ENCODE measurements around the gene TMPRSS11E.
"Not testable (repeated sequence)": the region's sequence is repeated elsewhere in the genome, so short reads cannot be mapped to it uniquely, and the experiment has no call there.

Gene TMPRSS11E, protein sequence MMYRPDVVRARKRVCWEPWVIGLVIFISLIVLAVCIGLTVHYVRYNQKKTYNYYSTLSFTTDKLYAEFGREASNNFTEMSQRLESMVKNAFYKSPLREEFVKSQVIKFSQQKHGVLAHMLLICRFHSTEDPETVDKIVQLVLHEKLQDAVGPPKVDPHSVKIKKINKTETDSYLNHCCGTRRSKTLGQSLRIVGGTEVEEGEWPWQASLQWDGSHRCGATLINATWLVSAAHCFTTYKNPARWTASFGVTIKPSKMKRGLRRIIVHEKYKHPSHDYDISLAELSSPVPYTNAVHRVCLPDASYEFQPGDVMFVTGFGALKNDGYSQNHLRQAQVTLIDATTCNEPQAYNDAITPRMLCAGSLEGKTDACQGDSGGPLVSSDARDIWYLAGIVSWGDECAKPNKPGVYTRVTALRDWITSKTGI

DNA sequence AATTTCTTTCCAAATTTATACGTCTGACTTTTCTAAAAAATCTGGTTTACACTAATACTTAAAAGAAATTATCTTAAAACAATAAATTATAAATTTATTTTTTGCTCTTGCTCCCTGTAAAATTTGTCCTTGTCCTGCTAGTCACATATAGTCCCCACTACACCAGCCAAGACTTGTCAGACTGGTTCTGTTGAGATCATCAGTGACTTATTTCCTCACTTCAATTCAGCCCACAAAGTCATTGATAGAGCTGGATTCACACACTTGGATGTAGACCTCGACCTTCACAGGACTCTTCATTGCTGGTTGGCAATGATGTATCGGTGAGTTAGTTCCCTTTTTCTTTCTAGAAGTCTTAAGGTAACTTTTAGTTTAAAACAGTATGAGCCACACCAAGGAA is at the start of gene TMPRSS11E:
Gene TMPRSS11E (plus strand): TSS at position 263 of the 400 bp plus-strand sequence. CDS start 50 bp downstream, at position 313.
- DNase-seq = no peak

DNA sequence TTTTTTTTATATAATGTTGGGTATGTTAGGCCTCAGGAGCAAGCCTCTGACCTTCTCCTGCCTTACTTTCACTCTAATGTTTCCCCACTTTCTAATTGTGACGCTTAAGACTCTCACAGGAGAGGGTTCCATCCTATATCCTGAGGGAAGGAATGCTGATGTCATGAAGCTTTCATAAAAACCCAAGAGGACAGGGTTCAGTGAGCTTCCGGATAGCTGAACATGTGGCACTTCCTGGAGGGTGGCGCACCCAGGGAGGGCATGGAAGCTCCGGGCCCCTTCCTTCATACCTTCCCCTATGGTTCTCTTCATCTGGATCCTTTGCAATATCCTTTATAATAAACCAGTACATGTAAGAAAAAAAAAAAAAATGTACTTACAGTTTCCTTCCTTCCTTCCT is 48.0 kb upstream of the TMPRSS11E start:
- no peak for DNase-seq

DNA sequence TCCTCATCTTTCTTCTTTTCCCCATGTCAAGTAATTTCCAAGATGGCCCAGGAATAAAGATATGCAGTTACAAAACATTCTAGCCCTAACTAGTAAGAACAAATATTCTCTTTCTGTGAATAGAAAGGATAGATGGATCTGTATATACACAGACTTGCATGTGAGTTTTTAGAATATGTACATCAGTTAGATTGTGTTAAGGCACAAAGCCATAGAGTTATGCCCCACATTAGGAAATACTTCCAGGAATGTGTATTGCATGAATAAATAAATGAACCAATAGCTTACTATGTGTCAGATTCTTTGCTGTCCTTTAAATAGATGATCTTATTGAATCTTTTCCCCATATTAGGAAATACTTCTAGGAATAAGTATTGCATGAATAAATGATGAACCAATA is 46.0 kb upstream of the TMPRSS11E start:
- no peak for DNase-seq

DNA sequence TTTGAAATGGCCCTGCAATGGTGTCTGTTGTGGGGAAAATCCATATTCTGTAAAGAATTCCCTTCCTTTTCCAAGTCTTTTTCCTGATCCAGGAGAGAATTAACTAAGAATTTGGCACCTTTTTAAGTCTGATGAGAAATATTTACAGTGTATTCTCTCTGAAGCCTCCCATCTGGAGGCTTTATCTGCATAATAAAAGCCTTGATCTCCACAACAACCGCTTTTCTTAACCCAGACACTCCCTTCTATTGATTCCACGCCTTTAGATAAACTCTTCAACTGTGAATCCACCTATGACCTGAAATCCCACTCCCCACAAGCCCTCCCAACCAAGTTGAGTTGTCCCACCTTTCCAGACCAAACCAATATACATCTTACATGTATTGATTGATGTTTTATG is 43.1 kb upstream of the TMPRSS11E start:
- DNase-seq = no peak

DNA sequence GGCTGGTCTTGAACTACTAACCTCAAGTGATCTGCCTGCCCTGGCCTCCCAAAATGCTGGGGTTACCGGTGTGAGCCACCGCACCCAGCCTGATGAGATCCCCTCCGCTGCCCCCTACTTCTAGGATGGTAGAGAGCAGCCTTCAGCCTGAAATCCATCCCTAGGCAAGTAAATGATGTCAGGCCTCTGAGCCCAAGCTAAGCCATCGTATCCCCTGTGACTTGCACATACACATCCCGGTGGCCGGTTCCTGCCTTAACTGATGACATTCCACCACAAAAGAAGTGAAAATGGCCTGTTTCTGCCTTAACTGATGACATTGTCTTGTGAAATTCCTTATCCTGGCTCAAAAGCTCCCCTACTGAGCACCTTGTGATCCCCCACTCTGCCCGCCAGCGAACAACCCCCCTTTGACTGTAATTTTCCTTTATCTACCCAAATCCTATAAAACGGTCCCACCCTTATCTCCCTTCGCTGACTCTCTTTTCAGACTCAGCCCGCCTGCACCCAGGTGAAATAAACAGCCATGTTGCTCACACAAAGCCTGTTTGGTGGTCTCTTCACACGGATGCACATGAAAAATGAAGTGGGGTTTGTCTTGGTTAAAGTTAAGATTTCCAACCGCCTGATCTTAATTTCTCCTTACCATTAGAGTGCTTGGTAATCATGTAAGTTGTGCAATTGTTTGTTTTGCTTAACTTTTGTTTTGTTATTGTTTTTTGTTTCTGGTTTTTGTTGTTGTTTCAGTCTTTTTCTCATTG is 41.4 kb upstream of the TMPRSS11E start:
- DNase-seq = not testable (repeated sequence)

DNA sequence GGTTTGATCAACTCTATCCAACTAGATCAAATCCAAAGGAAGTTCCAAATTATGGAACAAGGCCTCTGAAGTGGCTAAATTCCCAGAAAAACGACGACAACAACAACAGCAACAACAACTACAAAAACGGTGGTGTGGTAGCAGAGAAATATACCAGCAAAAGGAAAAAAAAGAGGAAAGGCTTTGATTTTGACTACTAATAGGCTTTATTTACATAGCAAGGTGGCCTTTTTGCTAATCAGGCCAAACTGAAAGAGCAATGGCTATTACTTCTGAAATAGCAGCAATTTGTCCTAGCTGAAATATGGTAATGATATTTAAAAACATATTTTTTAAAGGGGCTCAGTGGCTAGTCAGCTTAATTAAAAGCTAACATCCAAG is 40.8 kb upstream of the TMPRSS11E start:
- no peak for DNase-seq

DNA sequence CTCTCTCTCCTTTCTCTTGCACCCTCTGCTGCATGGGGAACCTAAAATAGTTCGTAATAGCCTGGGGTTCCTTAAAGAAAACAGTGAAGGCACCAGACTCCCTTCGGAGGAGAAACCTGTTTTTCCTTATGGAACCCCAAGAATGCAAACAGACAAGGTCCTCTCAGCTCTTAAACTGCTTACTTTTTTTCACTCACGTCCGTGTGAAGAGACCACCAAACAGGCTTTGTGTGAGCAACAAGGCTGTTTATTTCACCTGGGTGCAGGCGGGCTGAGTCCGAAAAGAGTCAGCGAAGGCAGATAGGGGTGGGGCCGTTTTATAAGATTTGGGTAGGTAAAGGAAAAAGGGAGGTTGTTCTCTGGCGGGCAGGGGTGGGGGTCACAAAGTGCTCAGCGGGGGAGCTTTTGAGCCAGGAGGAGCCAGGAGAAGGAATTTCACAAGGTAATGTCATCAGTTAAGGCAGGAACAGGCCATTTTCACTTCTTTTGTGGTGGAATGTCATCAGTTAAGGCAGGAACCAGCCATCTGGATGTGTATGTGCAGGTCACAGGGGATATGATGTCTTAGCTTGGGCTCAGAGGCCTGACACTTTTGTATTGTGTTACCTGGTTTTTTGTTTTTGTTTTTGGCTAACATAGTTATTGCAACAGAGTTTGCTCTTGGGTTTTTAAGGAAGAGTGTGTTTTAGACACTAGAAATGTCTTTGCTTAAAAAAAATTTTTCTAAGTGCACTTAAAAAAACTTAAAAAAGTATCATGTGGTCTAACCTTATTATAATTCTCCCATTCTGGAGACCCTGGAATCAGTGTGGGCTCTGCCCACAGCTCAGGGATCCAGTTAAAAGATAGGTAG is 40.0 kb upstream of the TMPRSS11E start:
- not testable (repeated sequence) for DNase-seq

DNA sequence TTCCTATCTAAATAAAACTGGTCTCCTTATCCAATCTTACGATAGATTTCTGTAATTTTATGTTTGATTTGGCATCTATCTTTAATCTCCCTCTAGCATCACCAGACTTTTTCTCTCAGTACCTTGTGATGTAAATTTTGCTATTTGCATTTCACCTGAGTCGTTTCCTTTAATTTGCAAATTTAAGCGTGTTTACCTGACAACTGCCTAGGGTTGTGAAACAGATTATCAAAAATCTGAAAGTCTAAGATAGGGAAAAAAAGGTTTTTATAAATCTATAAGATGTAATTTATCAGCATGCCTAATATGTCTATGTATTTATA is 39.4 kb upstream of the TMPRSS11E start:
- no peak for DNase-seq

DNA sequence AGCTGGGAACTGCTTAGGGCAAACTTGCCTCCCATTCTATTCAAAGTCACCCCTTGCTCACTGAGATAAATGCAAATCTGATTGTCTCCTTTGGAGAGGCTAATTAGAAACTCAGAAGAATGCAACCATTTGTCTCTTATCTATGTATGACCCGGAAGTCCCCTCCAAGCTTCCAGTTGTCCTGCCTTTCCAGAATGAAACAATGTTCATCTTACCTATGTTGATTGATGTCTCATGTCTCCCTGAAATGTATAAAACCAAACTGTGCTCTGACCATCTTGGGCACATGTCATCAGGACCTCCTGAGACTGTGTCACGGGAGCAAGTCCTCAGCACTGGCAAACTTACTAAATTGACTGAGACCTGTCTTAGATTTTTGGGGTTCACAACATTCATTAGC is 37.1 kb upstream of the TMPRSS11E start:
- no peak for DNase-seq

DNA sequence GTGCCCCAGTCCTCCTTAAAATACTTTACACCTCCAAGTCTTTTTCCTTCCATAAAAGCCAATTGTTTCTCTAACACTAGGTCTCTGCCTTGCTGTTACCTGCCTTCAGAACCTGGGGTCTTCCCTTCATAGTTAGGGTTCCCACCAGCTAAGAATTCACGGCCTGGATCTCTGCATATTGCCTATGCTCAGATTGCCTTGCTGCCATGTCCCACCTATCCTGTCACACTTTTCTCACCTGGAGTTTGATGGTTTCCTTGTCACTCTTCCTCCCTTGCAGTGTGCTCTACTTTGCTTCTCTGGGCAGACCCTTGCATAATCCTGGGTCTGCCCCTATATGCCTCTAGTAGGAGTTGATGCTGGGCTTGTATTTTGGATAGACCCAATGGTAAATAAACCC is 36.6 kb upstream of the TMPRSS11E start:
- no peak for DNase-seq

DNA sequence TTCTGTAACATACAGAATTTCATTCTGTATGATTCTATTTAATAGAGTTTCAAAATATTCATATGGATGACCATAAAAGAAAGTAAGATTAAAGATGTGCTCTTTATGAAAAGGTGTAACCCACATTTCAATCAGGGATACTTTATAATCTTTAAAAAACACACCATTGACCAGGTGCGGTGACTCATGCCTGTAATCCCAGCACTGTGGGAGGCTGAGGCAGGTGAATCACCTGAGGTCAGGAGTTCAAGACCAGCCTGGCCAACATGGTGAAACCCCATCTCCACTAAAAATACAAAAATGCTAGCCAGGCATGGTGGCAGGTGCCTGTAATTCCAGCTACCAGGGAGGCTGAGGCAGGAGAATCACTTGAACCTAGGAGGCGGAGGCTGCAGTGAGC is 35.2 kb upstream of the TMPRSS11E start:
- DNase-seq = not testable (repeated sequence)

DNA sequence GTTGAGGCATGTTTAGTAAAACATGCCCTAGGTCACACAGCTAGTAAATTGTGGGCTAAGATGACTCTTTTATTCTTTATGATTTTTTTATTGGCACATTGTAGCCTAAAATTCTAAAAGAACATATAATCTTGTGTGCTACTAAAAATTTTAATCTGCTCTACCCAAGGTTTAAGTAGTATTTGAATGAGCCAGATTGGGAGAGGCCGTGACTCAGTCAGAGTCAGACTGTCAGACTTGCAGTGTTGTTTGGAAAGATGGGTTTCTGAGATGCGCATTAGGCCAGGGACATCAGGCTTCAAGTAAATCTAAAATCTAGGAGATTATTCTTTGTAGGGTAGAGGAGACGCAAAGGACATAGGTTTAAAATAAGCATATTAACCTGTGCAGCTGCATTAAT is 30.7 kb upstream of the TMPRSS11E start:
- no peak for DNase-seq

DNA sequence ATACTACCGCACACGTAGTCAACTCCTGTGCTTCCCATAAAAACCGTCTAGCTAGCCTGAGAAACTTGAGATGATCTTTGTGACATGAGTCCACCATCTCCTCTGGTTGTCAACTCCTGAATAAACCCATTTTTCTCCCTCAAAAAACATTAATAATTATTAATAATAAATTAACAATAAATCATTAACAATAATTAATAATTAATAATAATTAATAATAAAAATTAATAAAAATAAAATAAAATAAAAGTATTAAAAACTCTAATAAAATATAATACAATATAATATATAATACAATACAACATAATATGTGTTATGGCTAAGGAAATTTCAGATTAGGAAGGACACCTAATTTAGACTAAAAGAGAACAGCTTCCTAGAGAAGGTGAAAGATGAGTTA is 20.7 kb upstream of the TMPRSS11E start:
- no peak for DNase-seq

DNA sequence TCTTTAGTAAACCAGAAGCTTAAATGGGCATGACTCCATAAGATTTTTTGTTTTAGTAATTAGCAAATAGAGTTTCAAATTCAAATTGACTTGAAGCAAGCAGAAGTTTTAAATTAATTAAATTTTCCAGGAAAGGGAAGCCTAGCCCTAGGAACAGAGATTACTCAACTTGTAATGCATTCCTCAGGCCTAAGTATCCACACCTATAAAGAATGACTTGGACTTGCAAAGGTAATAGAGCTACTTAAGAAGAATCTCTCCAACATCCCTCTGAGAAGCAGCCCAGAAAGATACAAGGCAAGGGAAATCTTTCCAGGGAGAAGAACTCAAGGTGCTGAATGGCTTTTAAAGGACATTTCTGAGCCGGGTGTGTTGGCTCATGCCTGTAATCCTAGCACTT is 16.9 kb upstream of the TMPRSS11E start:
- DNase-seq = no peak

DNA sequence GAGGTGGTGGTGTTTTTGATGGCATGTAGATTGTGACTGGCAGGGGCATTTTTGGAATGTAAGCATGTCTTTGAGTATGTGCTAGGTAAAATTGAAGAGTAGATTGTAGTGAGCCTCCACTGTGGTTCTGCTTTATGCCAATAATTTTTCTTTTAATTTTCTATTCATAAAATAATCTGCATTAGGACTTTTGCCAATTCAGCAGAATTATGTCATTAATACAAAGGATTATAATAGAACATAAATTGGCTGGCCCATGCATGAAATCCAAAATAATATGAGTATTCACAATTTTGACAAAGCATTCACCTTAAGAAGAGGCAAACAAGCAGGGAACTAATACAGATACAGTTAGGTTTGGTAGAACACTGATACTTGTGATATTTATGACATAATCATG is 14.9 kb upstream of the TMPRSS11E start:
- no peak for DNase-seq

DNA sequence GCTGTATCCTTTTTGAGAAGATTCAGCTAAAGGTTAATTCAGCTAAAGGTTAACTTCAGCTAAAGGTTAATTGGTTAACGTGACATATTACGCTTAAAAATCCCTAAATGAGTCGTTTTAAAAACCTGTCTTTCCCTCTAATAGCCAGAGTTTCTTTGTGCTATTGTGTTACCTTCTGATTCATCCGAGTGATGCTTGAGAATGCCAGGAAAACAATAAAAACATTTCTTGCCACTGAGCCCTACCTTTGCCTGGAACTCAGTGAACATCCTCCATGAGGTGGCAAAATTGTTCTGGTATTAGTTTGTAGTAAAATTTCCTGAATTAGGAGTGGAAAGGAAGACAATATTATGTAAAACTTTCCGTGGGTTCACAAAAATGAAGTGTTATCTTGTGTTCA is 13.7 kb upstream of the TMPRSS11E start:
- no peak for DNase-seq

DNA sequence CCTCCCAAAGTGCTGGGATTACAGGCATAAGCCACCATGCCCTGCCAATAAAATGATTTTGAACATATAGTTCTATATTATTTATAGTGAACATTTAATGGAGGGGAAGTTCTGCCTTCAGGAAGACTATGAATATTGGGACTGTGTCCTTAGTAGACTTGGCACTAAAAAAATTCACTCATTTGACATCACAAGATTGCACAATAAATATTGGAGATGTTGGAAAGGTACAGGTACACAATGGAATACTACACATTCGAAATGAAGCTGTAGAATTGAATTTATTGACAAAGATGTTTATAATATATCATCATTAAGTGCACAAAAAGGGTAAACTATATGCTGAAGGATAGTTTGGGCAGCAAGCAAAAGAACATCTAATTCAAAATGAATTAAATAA is 13.0 kb upstream of the TMPRSS11E start:
- no peak for DNase-seq

DNA sequence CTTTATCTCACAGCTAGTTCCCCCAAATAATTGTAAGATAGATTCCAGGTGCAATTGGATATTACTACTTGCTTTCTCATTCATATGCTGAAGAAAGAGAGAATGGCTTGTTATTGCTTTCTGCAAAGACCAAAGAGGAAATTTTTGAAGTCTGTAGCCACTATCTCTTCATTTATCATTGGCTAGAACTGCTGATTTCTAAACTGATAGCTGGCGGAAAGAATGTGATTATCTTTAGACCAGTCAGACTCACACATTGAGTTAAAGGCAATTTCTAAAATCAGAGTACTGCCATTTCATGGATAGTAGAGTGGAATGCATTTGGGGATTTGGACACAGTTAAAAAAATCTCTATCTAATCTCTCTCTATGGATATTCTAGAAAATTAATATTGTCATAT is 12.4 kb upstream of the TMPRSS11E start:
- no peak for DNase-seq

DNA sequence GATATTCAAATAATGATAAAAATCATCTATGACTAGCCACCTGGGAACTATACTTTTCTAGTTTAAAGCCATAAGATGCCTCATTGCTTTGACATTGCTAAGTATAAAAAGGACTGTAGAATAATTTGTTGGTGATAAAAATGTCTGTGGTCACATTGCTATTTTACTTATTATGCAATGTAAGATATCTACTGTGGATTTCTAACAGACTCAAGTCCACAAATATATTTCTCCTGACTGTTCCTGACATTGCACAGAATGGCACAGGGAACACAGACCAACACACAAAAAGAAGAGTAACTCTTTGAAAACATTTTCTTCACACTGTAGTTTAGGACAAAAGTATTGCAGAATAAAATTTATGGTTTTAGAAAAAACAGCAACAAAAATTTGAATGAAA is 2.2 kb upstream of the TMPRSS11E start:
- no peak for DNase-seq

DNA sequence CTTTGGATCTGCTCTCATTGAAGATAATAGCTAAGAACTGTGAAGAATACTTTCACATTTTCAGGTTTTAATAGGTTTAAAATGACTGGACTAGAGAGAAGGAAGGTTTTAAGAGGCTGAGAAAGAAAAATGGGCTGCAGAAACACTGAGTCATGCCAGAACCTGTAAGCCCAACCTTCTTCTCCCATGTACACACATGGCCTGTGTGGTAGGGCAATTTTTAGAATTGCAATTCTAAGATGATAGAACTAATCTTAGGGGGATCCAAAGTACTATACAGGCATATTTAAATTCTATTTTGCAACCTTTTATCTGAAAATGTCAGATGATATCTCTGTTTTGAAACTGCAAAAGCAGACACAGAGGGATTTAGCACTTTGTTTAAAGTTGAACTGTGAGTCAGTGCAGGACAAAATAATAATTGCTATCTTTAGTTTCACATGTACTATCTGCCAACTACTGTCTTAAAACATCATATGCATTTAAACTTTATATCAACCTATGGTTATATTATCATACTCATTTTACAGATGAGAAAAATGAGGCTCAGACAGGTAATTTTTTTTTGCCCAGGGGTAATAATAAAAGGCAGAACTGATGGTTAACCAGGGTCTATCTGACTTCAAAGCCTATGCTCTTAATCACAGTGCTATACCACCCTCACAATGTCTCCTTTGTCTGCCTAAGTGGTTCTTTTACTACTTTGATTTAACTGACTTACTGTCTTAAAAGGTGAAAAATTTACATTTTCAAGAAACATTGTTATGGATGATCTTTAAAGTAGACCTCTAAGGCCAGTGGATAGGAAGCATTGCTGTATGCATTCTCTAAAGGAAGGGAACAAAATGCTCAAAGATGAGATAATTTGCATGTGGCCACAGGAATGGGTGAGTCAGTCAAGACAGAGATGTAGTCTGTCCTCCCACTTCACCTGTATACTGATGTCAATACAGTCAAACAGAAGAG is 4.3 kb downstream of the TMPRSS11E start:
- no peak for DNase-seq

DNA sequence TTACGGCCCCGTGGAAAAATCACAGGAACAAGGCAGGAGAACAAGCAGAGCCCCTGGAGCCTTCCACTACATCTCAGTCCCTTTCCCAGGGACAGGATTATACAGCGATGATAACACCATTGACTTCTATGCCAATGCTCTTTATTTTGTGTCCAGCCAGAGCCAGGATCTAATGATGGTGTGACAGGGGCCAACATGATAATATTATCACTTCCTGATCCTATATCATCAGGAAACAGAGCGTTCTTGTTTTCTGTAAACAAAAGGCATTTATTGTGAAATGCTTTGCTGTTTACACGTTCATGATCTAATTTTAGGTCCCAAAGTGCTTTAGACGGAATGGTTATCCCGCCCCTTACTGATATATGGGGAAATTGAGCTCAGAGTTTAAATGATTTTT is 12.8 kb downstream of the TMPRSS11E start:
- DNase-seq = no peak

DNA sequence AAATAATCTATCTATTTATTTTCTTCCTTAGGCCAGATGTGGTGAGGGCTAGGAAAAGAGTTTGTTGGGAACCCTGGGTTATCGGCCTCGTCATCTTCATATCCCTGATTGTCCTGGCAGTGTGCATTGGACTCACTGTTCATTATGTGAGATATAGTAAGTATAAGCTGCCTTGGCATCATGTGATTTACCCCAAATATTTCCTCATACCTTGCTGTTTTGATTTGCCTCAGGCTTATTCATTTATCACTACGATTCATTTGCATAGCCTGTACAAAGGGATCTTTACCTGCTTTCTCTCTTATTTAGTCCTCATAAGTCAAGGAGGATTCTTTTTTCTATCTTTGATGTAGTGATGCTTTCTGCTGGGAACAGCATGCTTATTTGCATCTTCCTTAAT is 14.5 kb downstream of the TMPRSS11E start:
- no peak for DNase-seq

Measured in NCI-H2081 (cell line).